Suprapubic skin (tissue), 4 donors: ENCODE measurements around the gene KIAA0753. TPM values are rescaled to one million over a fixed set of nuclear protein-coding genes. Genes with fewer than 3 reads are reported as not detected.

Source experiments
- DNase-seq, 2 donors: peaks; one replicate each; pipeline ENCODE4 v3.0.0-alpha.2; 2019; ENCODE audit warnings: low spot score in 2 of 2
- H3K27ac ChIP-seq: fragments of 200-600 bp; sonication (generic); one replicate; pipeline ENCODE4 v1.5.1; 2019
- H3K27me3 ChIP-seq: fragments of 200-600 bp; sonication (generic); one replicate; pipeline ENCODE4 v1.5.1; 2019
- H3K36me3 ChIP-seq: fragments of 200-600 bp; sonication (generic); one replicate; pipeline ENCODE4 v1.5.1; 2019
- H3K4me1 ChIP-seq: fragments of 200-600 bp; sonication (generic); one replicate; pipeline ENCODE4 v1.5.1; 2019
- H3K4me3 ChIP-seq: fragments of 200-600 bp; sonication (generic); one replicate; pipeline ENCODE4 v1.5.1; 2019; ENCODE audit warnings: mild to moderate bottlenecking
- H3K9me3 ChIP-seq: fragments of 200-600 bp; sonication (generic); one replicate; pipeline ENCODE4 v1.5.1; 2019
- CTCF ChIP-seq, 2 donors: fragments of 200-600 bp in 1 of 2; fragments of 450-650 bp in 1 of 2; sonication (generic) in 1 of 2; IDR thresholded peaks; one replicate each; pipeline ENCODE4 v1.5.1; 2016 to 2019; ENCODE audit warnings: antibody characterized with exemption in 2 of 2, mild to moderate bottlenecking in 1 of 2, moderate library complexity in 1 of 2
- EP300 ChIP-seq: sonication (generic); formaldehyde crosslinking; IDR thresholded peaks from one replicate; pipeline ENCODE4 v1.6.1; 2017; ENCODE audit warnings: antibody characterized with exemption
- POLR2A ChIP-seq, 2 donors: fragments of 450-650 bp; IDR thresholded peaks; one replicate each; pipeline ENCODE4 v1.6.1; 2017; ENCODE audit warnings: antibody characterized with exemption in 2 of 2, mild to moderate bottlenecking in 2 of 2, moderate library complexity in 2 of 2
- POLR2AphosphoS5 ChIP-seq, 3 donors: sonication (generic); formaldehyde crosslinking; IDR thresholded peaks; one replicate each; pipeline ENCODE4 v1.6.1; 2017; ENCODE audit warnings: antibody characterized with exemption in 3 of 3
- WGBS: methylation state at CpG from one replicate; pipeline ENCODE4 v1.1.5; 2018; 5-methylcytosine and 5-hydroxymethylcytosine counted together
- total RNA-seq, 4 donors: library from RNA; depleted of rRNA; stranded (reverse); fragments of >200 nt; gene quantifications; one replicate each; pipeline ENCODE4 v1.1.0, GENCODE V29; 2016

Gene KIAA0753
- total RNA-seq, 4 donors from 2014 or later: 4.9 to 24.9 (median 10.4) TPM

- DNase-seq: peak in 1 of 2 donors; percentile 37
- Histone ChIP-seq H3K36me3 (peaks cover 13% of the 10 kb centered on the region), H3K27me3 (no peaks in the 10 kb centered on the region), H3K27ac (no peak overlapping the region), H3K4me1 (peaks cover 3% of the 10 kb centered on the region), H3K9me3 (no peaks in the 10 kb centered on the region), H3K4me3 (no peak overlapping the region)
- TF ChIP-seq CTCF (IDR thresholded peaks at IDR 0.05) (no peak), POLR2A (IDR thresholded peaks at IDR 0.05) (no peak), POLR2AphosphoS5 (IDR thresholded peaks at IDR 0.05) (no peak), EP300 (no peak)
- WGBS: 83% methylated on average over 3 of the region's 3 CpGs
Measured at GRCh38 chr17:6534846-6535514, 105.5 kb downstream of the KIAA0753 start.

GRCh38 chr17:6532441-6532885 lies 108.0 kb downstream of the KIAA0753 start:
- TF ChIP-seq POLR2A (IDR thresholded peaks at IDR 0.05) (no peak), CTCF (IDR thresholded peaks at IDR 0.05) (no peak), POLR2AphosphoS5 (IDR thresholded peaks at IDR 0.05) (no peak), EP300 (peak; percentile 69)
- H3K4me3 ChIP-seq: no peak overlapping the region
- peak in 1 of 2 donors; percentile 45 for DNase-seq
- H3K9me3 ChIP-seq: no peaks in the 10 kb centered on the region
- H3K36me3 ChIP-seq: peaks cover 5% of the 10 kb centered on the region
- 73% methylated on average over 5 of the region's 5 CpGs for WGBS
- peaks cover 3% of the 10 kb centered on the region for H3K4me1 ChIP-seq
- no peak overlapping the region for H3K27ac ChIP-seq
- H3K27me3 ChIP-seq: no peaks in the 10 kb centered on the region

GRCh38 chr17:6531575-6531974 lies 108.9 kb downstream of the KIAA0753 start:
- no peak overlapping the region for H3K4me3 ChIP-seq
- no peak overlapping the region for H3K27ac ChIP-seq
- TF ChIP-seq POLR2AphosphoS5 (IDR thresholded peaks at IDR 0.05): no peak
- no peak for TF ChIP-seq EP300
- TF ChIP-seq CTCF (IDR thresholded peaks at IDR 0.05): no peak
- no peak for TF ChIP-seq POLR2A (IDR thresholded peaks at IDR 0.05)
- H3K36me3 ChIP-seq: peaks cover under 1% of the 10 kb centered on the region
- H3K4me1 ChIP-seq: peaks cover 3% of the 10 kb centered on the region
- 67% methylated on average over 3 of the region's 7 CpGs for WGBS
- H3K27me3 ChIP-seq: no peaks in the 10 kb centered on the region
- peak in 1 of 2 donors; percentile 41 for DNase-seq
- no peaks in the 10 kb centered on the region for H3K9me3 ChIP-seq

- Histone ChIP-seq H3K4me3 (no peak overlapping the region), H3K9me3 (no peaks in the 10 kb centered on the region), H3K36me3 (no peaks in the 10 kb centered on the region), H3K27me3 (no peaks in the 10 kb centered on the region), H3K4me1 (peaks cover 3% of the 10 kb centered on the region), H3K27ac (no peak overlapping the region)
- peak in 1 of 2 donors; percentile 16 for DNase-seq
- TF ChIP-seq EP300 (no peak), CTCF (IDR thresholded peaks at IDR 0.05) (no peak), POLR2A (IDR thresholded peaks at IDR 0.05) (no peak), POLR2AphosphoS5 (IDR thresholded peaks at IDR 0.05) (no peak)
- WGBS: 78% methylated on average over 5 of the region's 5 CpGs
Measured at GRCh38 chr17:6530324-6530920, 110.1 kb downstream of the KIAA0753 start.

- peak in 1 of 2 donors; percentile 32 for DNase-seq
- Histone ChIP-seq H3K4me1 (peaks cover 3% of the 10 kb centered on the region), H3K36me3 (no peaks in the 10 kb centered on the region), H3K9me3 (no peaks in the 10 kb centered on the region), H3K27me3 (no peaks in the 10 kb centered on the region), H3K4me3 (no peak overlapping the region), H3K27ac (no peak overlapping the region)
- no peak for TF ChIP-seq CTCF (IDR thresholded peaks at IDR 0.05)
- no peak for TF ChIP-seq POLR2AphosphoS5 (IDR thresholded peaks at IDR 0.05)
- no peak for TF ChIP-seq EP300
- TF ChIP-seq POLR2A (IDR thresholded peaks at IDR 0.05): no peak
- 70% methylated on average over 3 of the region's 3 CpGs for WGBS
Measured at GRCh38 chr17:6528557-6528956, 112.0 kb downstream of the KIAA0753 start.
